IMR-90 (cell line): Measurements from ENCODE around the gene OLIG3. TPM values are rescaled to one million over a fixed set of nuclear protein-coding genes. Genes with fewer than 3 reads are reported as not detected.

Experiments used
- ATAC-seq: fragments of 200-7000 bp; cut with Tn5 transposase; 2 replicates; pipeline ENCODE4 v1.9.1; 2020; ENCODE audit warnings: low read depth, mild to moderate bottlenecking, moderate library complexity
- BruUV-seq: library from RNA; stranded (reverse); fragments of 400-500 nt; replicated peaks from 2 replicates; lab custom pipeline; 2021; lab: Mats Ljungman, UMichigan
- CTCF ChIA-PET: fragments of 300-600 bp; formaldehyde crosslinking; extraction: SDS; loops from one replicate; lab custom pipeline; 2021; ENCODE audit warnings: antibody characterized with exemption; lab: Yijun Ruan, JAX
- POLR2A ChIA-PET: fragments of 300-600 bp; sonication (Branson Sonifier 250); formaldehyde crosslinking; loops from one replicate; lab custom pipeline; 2022; ENCODE audit warnings: antibody characterized with exemption; ENCODE audit not compliant: unreplicated experiment; lab: Charles Lee
- DNase-seq: peaks from one replicate; pipeline ENCODE4 v3.0.0; 2013
- H2AFZ ChIP-seq: replicated peaks from 2 replicates; pipeline ENCODE3; 2013; ENCODE audit warnings: low read length, mild to moderate bottlenecking; ENCODE audit not compliant: poor library complexity
- H2AK5ac ChIP-seq: 2 replicates; pipeline ENCODE4 v1.6.1; 2013; ENCODE audit warnings: low read depth, low read length, inconsistent platforms
- H2AK9ac ChIP-seq: replicated peaks from 2 replicates; pipeline ENCODE3; 2013; ENCODE audit warnings: mild to moderate bottlenecking, low read depth, low read length, moderate library complexity; ENCODE audit not compliant: poor library complexity
- H2BK120ac ChIP-seq: 2 replicates; pipeline ENCODE4 v1.6.1; 2013; ENCODE audit warnings: low read depth, low read length, inconsistent platforms
- H2BK15ac ChIP-seq: 3 replicates; pipeline ENCODE4 v1.6.1; 2013; ENCODE audit warnings: low read depth, low read length, inconsistent platforms
- H2BK20ac ChIP-seq: 2 replicates; pipeline ENCODE4 v1.6.1; 2013; ENCODE audit warnings: low read depth, mild to moderate bottlenecking, inconsistent platforms, low read length, moderate library complexity
- H2BK5ac ChIP-seq: 2 replicates; pipeline ENCODE4 v1.6.1; 2013; ENCODE audit warnings: mild to moderate bottlenecking, low read depth, low read length, inconsistent platforms; ENCODE audit not compliant: poor library complexity, severe bottlenecking
- H3K14ac ChIP-seq: replicated peaks from 2 replicates; pipeline ENCODE4 v1.6.1; 2013; ENCODE audit warnings: low read depth, low read length, inconsistent platforms
- H3K18ac ChIP-seq: 2 replicates; pipeline ENCODE4 v1.6.1; 2013; ENCODE audit warnings: low read depth, low read length, control low read depth
- H3K23ac ChIP-seq: 2 replicates; pipeline ENCODE4 v1.6.1; 2013; ENCODE audit warnings: low read depth, low read length, inconsistent platforms
- H3K27ac ChIP-seq: 2 replicates; pipeline ENCODE4 v1.5.1; 2013; ENCODE audit warnings: mild to moderate bottlenecking, control low read depth, low read length; ENCODE audit not compliant: insufficient read depth
- H3K27me3 ChIP-seq: 2 replicates; pipeline ENCODE4 v1.6.1; 2013; ENCODE audit warnings: low read length; ENCODE audit not compliant: control insufficient read depth, insufficient read depth
- H3K36me3 ChIP-seq: 2 replicates; pipeline ENCODE4 v1.6.1; 2013; ENCODE audit warnings: low read length, mixed read lengths; ENCODE audit not compliant: control insufficient read depth, insufficient read depth
- H3K4ac ChIP-seq: 2 replicates; pipeline ENCODE4 v1.6.1; 2013; ENCODE audit warnings: low read depth, low read length, inconsistent platforms
- H3K4me1 ChIP-seq: 2 replicates; pipeline ENCODE4 v1.6.1; 2013; ENCODE audit warnings: low read length, mixed read lengths; ENCODE audit not compliant: control insufficient read depth, insufficient read depth
- H3K4me2 ChIP-seq: 2 replicates; pipeline ENCODE4 v1.6.1; 2013; ENCODE audit warnings: low read depth, mild to moderate bottlenecking, control low read depth, low read length, moderate library complexity
- H3K4me3 ChIP-seq: 2 replicates; pipeline ENCODE4 v1.5.1; 2013; ENCODE audit warnings: low read depth, mild to moderate bottlenecking, control low read depth, low read length, moderate library complexity; ENCODE audit not compliant: insufficient read depth
- H3K56ac ChIP-seq: 2 replicates; pipeline ENCODE4 v1.6.1; 2013; ENCODE audit warnings: low read length, inconsistent platforms; ENCODE audit not compliant: insufficient read depth; ENCODE audit errors: extremely low read depth
- H3K79me1 ChIP-seq, 2 experiments: 2 replicates each; pipeline ENCODE4 v1.6.1; 2013; ENCODE audit warnings: low read length in 2 of 2, inconsistent platforms in 1 of 2, low read depth in 1 of 2
- H3K9ac ChIP-seq: 2 replicates; pipeline ENCODE4 v1.6.1; 2013; ENCODE audit warnings: low read depth, low read length, control low read depth
- H3K9me1 ChIP-seq: 2 replicates; pipeline ENCODE4 v1.6.1; 2013; ENCODE audit warnings: low read length, inconsistent platforms; ENCODE audit not compliant: insufficient read depth
- H3K9me3 ChIP-seq: 2 replicates; pipeline ENCODE4 v1.6.1; 2013; ENCODE audit warnings: low read length; ENCODE audit not compliant: control insufficient read depth, insufficient read depth
- H4K20me1 ChIP-seq: 2 replicates; pipeline ENCODE4 v1.6.1; 2013; ENCODE audit warnings: low read length, inconsistent platforms; ENCODE audit not compliant: insufficient read depth
- H4K5ac ChIP-seq: 2 replicates; pipeline ENCODE4 v1.6.1; 2013; ENCODE audit warnings: mild to moderate bottlenecking, low read depth, low read length, control low read depth
- H4K8ac ChIP-seq, 2 experiments: 2 replicates each; pipeline ENCODE4 v1.6.1; 2013; ENCODE audit warnings: low read depth in 2 of 2, low read length in 2 of 2, control low read depth in 1 of 2, inconsistent platforms in 1 of 2
- H4K91ac ChIP-seq: 2 replicates; pipeline ENCODE4 v1.6.1; 2013; ENCODE audit warnings: low read depth, low read length, inconsistent platforms; ENCODE audit not compliant: insufficient read depth
- BHLHE40 ChIP-seq: fragments of 150-350 bp; IDR thresholded peaks from 2 replicates; pipeline ENCODE4 v1.6.1; 2016; ENCODE audit warnings: mild to moderate bottlenecking, low read depth, low read length
- CHD1 ChIP-seq: IDR thresholded peaks from 2 replicates; pipeline ENCODE4 v1.6.1; 2012; ENCODE audit warnings: low read depth, low read length, improper control_type of control experiment
- CTCF ChIP-seq: conservative IDR thresholded peaks from 2 replicates; pipeline ENCODE4 v1.5.1; 2012; ENCODE audit warnings: mild to moderate bottlenecking, low read depth, low read length, improper control_type of control experiment
- ELK1 ChIP-seq: fragments of 150-350 bp; IDR thresholded peaks from 2 replicates; pipeline ENCODE4 v1.6.1; 2016; ENCODE audit warnings: low read depth, mild to moderate bottlenecking, low read length, moderate library complexity, borderline replicate concordance
- FOS ChIP-seq: fragments of 150-350 bp; IDR thresholded peaks from 2 replicates; pipeline ENCODE4 v1.6.1; 2016; ENCODE audit warnings: low read depth, low read length
- MAFK ChIP-seq: IDR thresholded peaks from 2 replicates; pipeline ENCODE4 v1.6.1; 2012; ENCODE audit warnings: low read depth, low read length, improper control_type of control experiment
- MAZ ChIP-seq: IDR thresholded peaks from 2 replicates; pipeline ENCODE4 v1.6.1; 2012; ENCODE audit warnings: low read depth, mild to moderate bottlenecking, low read length, improper control_type of control experiment, moderate library complexity, borderline replicate concordance
- MXI1 ChIP-seq: IDR thresholded peaks from 2 replicates; pipeline ENCODE4 v1.6.1; 2012; ENCODE audit warnings: low read depth, mild to moderate bottlenecking, low read length, moderate library complexity, borderline replicate concordance
- NFE2L2 ChIP-seq: fragments of 150-350 bp; IDR thresholded peaks from 2 replicates; pipeline ENCODE4 v1.6.1; 2016; ENCODE audit warnings: low read depth, mild to moderate bottlenecking, low read length
- POLR2A ChIP-seq: IDR thresholded peaks from 2 replicates; pipeline ENCODE4 v1.6.1; 2012; ENCODE audit warnings: mild to moderate bottlenecking, low read depth, low read length
- RAD21 ChIP-seq: IDR thresholded peaks from 2 replicates; pipeline ENCODE4 v1.6.1; 2012; ENCODE audit warnings: low read length, improper control_type of control experiment
- RFX5 ChIP-seq: IDR thresholded peaks from 2 replicates; pipeline ENCODE4 v1.8.0; 2012; ENCODE audit warnings: low read depth, mild to moderate bottlenecking, low read length, moderate library complexity
- SMC3 ChIP-seq: fragments of 150-350 bp; IDR thresholded peaks from 2 replicates; pipeline ENCODE4 v1.6.1; 2016; ENCODE audit warnings: low read depth, mild to moderate bottlenecking, antibody characterized with exemption, low read length, moderate library complexity
- USF2 ChIP-seq: fragments of 150-350 bp; IDR thresholded peaks from 2 replicates; pipeline ENCODE4 v1.6.1; 2017; ENCODE audit warnings: mild to moderate bottlenecking, antibody characterized with exemption, low read length, low read depth
- WGBS, 2 experiments: methylation state at CpG; one replicate each; pipeline versions ENCODE4 v1.1.5 to v1.1.7; 2013; ENCODE audit warnings: missing lambda C conversion rate in 2 of 2; ENCODE audit not compliant: insufficient read length in 1 of 2; ENCODE audit errors: extremely low coverage in 2 of 2; 5-methylcytosine and 5-hydroxymethylcytosine counted together
- dilution Hi-C: fragments of 300-500 bp; cut with HindIII; formaldehyde crosslinking; loops from one replicate; pipeline ENCODE4 v1.14.3; 2018; ENCODE audit warnings: low sequenced_read_pairs; ENCODE audit not compliant: unreplicated experiment
- in situ Hi-C: fragments of 300-500 bp; cut with MboI; formaldehyde crosslinking; loops from 3 replicates; pipeline ENCODE4 v1.14.3; 2019; ENCODE audit warnings: low sequenced_read_pairs, inconsistent platforms, mixed read lengths
- intact Hi-C: fragments of 100-400 bp; cut with micrococcal nuclease; formaldehyde crosslinking; loops from 2 replicates; pipeline ENCODE4 v1.10.0; 2022
- polyA plus RNA-seq, 3 experiments: library from polyadenylated mRNA; depleted of rRNA; stranded (reverse); fragments of >200 nt; gene quantifications; 2 replicates each; pipeline ENCODE4 v1.2.3, GENCODE V29; 2012; ENCODE audit warnings: low replicate concordance in 1 of 3
- total RNA-seq: library from RNA; depleted of rRNA; stranded (reverse); fragments of >200 nt; gene quantifications from 2 replicates; pipeline ENCODE4 v1.2.3, GENCODE V29; 2012

Gene OLIG3
- total and polyA plus RNA-seq, 2 of the 4 experiments (the other 2 are of a cell fraction) = not detected

- Histone ChIP-seq H2BK20ac (no peak overlapping the region), H3K9ac (no peak overlapping the region), H4K20me1 (no peaks in the 10 kb centered on the region), H3K9me3 (no peaks in the 10 kb centered on the region), H3K4ac (no peak overlapping the region), H3K36me3 (no peaks in the 10 kb centered on the region), H3K27ac (no peak overlapping the region), H3K4me2 (no peak overlapping the region), H4K5ac (no peak overlapping the region), H2BK15ac (no peak overlapping the region), H4K8ac (no peak overlapping the region), H2BK120ac (no peak overlapping the region), H2AFZ (no peak overlapping the region), H3K23ac (no peak overlapping the region), H3K4me1 (no peaks in the 10 kb centered on the region), H3K27me3 (peaks cover 1% of the 10 kb centered on the region; the same call in 1 of the 2 replicates), H2AK9ac (no peak overlapping the region), H3K79me1 (no peaks in the 10 kb centered on the region), H3K14ac (no peak overlapping the region), H3K9me1 (no peaks in the 10 kb centered on the region), H2BK5ac (no peak overlapping the region), H3K56ac (no peak overlapping the region), H4K91ac (no peak overlapping the region), H3K18ac (no peak overlapping the region), H3K4me3 (no peak overlapping the region), H2AK5ac (no peak overlapping the region)
- ATAC-seq (no peak), DNase-seq (no peak)
- CTCF ChIA-PET = no interaction called here
- TF ChIP-seq CHD1 (no peak), SMC3 (no peak), POLR2A (no peak), USF2 (no peak), ELK1 (no peak), BHLHE40 (no peak), NFE2L2 (no peak), RAD21 (no peak), MXI1 (no peak), MAFK (no peak), FOS (no peak), RFX5 (no peak), MAZ (no peak), CTCF (no peak)
- no CpG with 5 or more reads among the region's 1 CpG for WGBS, 2 experiments
- no TSS peak for BruUV-seq
- intact Hi-C loops = no loop called here
- POLR2A ChIA-PET = no interaction called here
- dilution Hi-C loops = no loop called here
- in situ Hi-C loops = no loop called here
These were observed 50.3 kb downstream of the OLIG3 start for GRCh38 chr6:137443901-137444300.
